Mesothelial cell of epicardium (in vitro differentiated cells): ENCODE data around the gene BHLHE40. TPM values are rescaled to one million over a fixed set of nuclear protein-coding genes. Genes with fewer than 3 reads are reported as not detected.

Experiments used
- DNase-seq, 2 experiments: peaks; one replicate each; pipeline ENCODE4 v3.0.0; 2021; ENCODE audit warnings: low spot score in 2 of 2; ENCODE audit not compliant: unreplicated experiment in 2 of 2
- H3K27ac Mint-ChIP-seq: 2 replicates; pipeline ENCODE4 v1.8.0; 2021; ENCODE audit warnings: mixed read lengths
- H3K27me3 Mint-ChIP-seq: 2 replicates; pipeline ENCODE4 v1.8.0; 2021; ENCODE audit warnings: low read depth, mixed read lengths
- H3K36me3 Mint-ChIP-seq: 2 replicates; pipeline ENCODE4 v1.8.0; 2021; ENCODE audit warnings: mixed read lengths
- H3K4me1 Mint-ChIP-seq: 2 replicates; pipeline ENCODE4 v1.8.0; 2021; ENCODE audit warnings: mixed read lengths
- H3K4me3 Mint-ChIP-seq: 2 replicates; pipeline ENCODE4 v1.8.0; 2021; ENCODE audit warnings: mild to moderate bottlenecking, moderate library complexity, mixed read lengths
- H3K9me3 Mint-ChIP-seq: 2 replicates; pipeline ENCODE4 v1.8.0; 2021; ENCODE audit warnings: mixed read lengths
- CTCF ChIP-seq: fragments of 200-600 bp; sonication (generic); IDR thresholded peaks from one replicate; pipeline ENCODE4 v1.5.0; 2021; ENCODE audit warnings: antibody characterized with exemption; ENCODE audit not compliant: unreplicated experiment
- total RNA-seq: library from RNA; stranded (reverse); gene quantifications from 3 replicates; pipeline ENCODE4 v1.2.1, GENCODE V29; 2021

Gene BHLHE40
- total RNA-seq, 1 donor from 2014 or later, result 37.6 TPM

GRCh38 chr3:4986782-4987537 is 7.7 kb downstream of the BHLHE40 start:
- Mint-ChIP-seq H3K9me3 (no peaks in the 10 kb centered on the region), H3K4me3 (peak overlapping the region; percentile 60), H3K36me3 (peaks cover 6% of the 10 kb centered on the region), H3K27me3 (no peaks in the 10 kb centered on the region), H3K4me1 (peaks cover 50% of the 10 kb centered on the region), H3K27ac (peak overlapping the region; percentile 98)
- peak; percentile 81 to 90 for DNase-seq
- TF ChIP-seq CTCF, result no peak

- peaks cover 6% of the 10 kb centered on the region for H3K36me3 Mint-ChIP-seq
- H3K27ac Mint-ChIP-seq, result peak overlapping the region; percentile 98
- H3K4me1 Mint-ChIP-seq, result peaks cover 46% of the 10 kb centered on the region
- H3K9me3 Mint-ChIP-seq, result no peaks in the 10 kb centered on the region
- DNase-seq, result no peak
- no peak for TF ChIP-seq CTCF
- H3K27me3 Mint-ChIP-seq, result no peaks in the 10 kb centered on the region
- H3K4me3 Mint-ChIP-seq, result no peak overlapping the region
These were observed 8.5 kb downstream of the BHLHE40 start for GRCh38 chr3:4987538-4988296.

- no peak for TF ChIP-seq CTCF
- Mint-ChIP-seq H3K27ac (peak overlapping the region; percentile 78), H3K9me3 (no peaks in the 10 kb centered on the region), H3K4me3 (no peak overlapping the region), H3K4me1 (peaks cover 35% of the 10 kb centered on the region), H3K27me3 (no peaks in the 10 kb centered on the region), H3K36me3 (no peaks in the 10 kb centered on the region)
- no peak for DNase-seq
These were observed 10.0 kb downstream of the BHLHE40 start for GRCh38 chr3:4988983-4989834.

- no peak for DNase-seq
- Mint-ChIP-seq H3K36me3 (no peaks in the 10 kb centered on the region), H3K4me3 (no peak overlapping the region), H3K27me3 (no peaks in the 10 kb centered on the region), H3K9me3 (no peaks in the 10 kb centered on the region), H3K4me1 (peaks cover 29% of the 10 kb centered on the region), H3K27ac (no peak overlapping the region)
- TF ChIP-seq CTCF, result no peak
These were observed 10.8 kb downstream of the BHLHE40 start for GRCh38 chr3:4990069-4990468.

- no peak for DNase-seq
- H3K27ac Mint-ChIP-seq, result no peak overlapping the region
- no peaks in the 10 kb centered on the region for H3K9me3 Mint-ChIP-seq
- H3K27me3 Mint-ChIP-seq, result no peaks in the 10 kb centered on the region
- TF ChIP-seq CTCF, result no peak
- peaks cover 24% of the 10 kb centered on the region for H3K4me1 Mint-ChIP-seq
- H3K4me3 Mint-ChIP-seq, result no peak overlapping the region
- no peaks in the 10 kb centered on the region for H3K36me3 Mint-ChIP-seq
These were observed 12.9 kb downstream of the BHLHE40 start for GRCh38 chr3:4992118-4992517.
